ENCODE results near the gene GALNT18. TPM values are rescaled to one million over a fixed set of nuclear protein-coding genes. Genes with fewer than 3 reads are reported as not detected.

Gene GALNT18
- total and polyA plus RNA-seq, 2 donors (not counting 3 experiments of a cell fraction or from before 2014, with no cell fraction given) = 0.17 to 0.18 TPM

GRCh38 chr11:11670574-11670973 lies 48.8 kb upstream of the GALNT18 start:
- dilution Hi-C loops (cut with MboI; ENCODE audit: extremely low pct_ligation_motif_present, low sequenced_read_pairs) = no loop called here
- BruUV-seq (replicated peaks) = no TSS peak

More at GRCh38 chr11:11670574-11670973, 48.8 kb upstream of the GALNT18 start:
- Histone ChIP-seq H3K9ac (replicated peaks; ENCODE audit: extremely low read depth, insufficient read depth, low read length) (no peak overlapping the region), H2AFZ (ENCODE audit: low read depth, low read length) (no peak overlapping the region), H3K9me3 (replicated peaks; ENCODE audit: control insufficient read depth, insufficient read depth, low read length) (no peaks in the 10 kb centered on the region), H4K20me1 (replicated peaks; ENCODE audit: control insufficient read depth, extremely low read depth, insufficient read depth, low read length) (no peaks in the 10 kb centered on the region), H3K79me2 (ENCODE audit: control insufficient read depth, insufficient read depth, low read length) (no peaks in the 10 kb centered on the region), H3K4me1 (ENCODE audit: control insufficient read depth, extremely low read depth, insufficient read depth, low read length) (no peaks in the 10 kb centered on the region), H3K36me3 (ENCODE audit: control insufficient read depth in 2 of 2, extremely low read depth in 1 of 2, insufficient read depth in 2 of 2, low read length in 2 of 2) (no peaks in the 10 kb centered on the region), H3K9me1 (replicated peaks; ENCODE audit: control insufficient read depth, extremely low read depth, insufficient read depth, low read length) (no peaks in the 10 kb centered on the region), H3K27me3 (ENCODE audit: control insufficient read depth in 2 of 2, insufficient read depth in 2 of 2, low read length in 2 of 2) (peaks cover 0 to 2% of the 10 kb centered on the region in 2 experiments), H3K4me2 (ENCODE audit: insufficient read depth, low read length) (no peak overlapping the region), H3K27ac (ENCODE audit: insufficient read depth, low read depth, low read length) (no peak overlapping the region), H3K4me3 (replicated peaks in 1 of 3; ENCODE audit: insufficient read depth in 1 of 3, low read depth in 1 of 3, low read length in 3 of 3) (no peak overlapping the region)
- FAIRE-seq (no peak), DNase-seq (ENCODE audit: low read depth, low spot score) (no peak)
- CTCF ChIA-PET = interaction anchor here (1.0 kb wide), 1 partner anchor 9 kb away, joined by 3 read pairs; no protein-coding TSS in a partner anchor
- no peak for TF ChIP-seq GATA2 (IDR thresholded peaks at IDR 0.05; ENCODE audit: insufficient read depth, insufficient read length, low read depth, low read length)
- TF ChIP-seq, protein P1, sequence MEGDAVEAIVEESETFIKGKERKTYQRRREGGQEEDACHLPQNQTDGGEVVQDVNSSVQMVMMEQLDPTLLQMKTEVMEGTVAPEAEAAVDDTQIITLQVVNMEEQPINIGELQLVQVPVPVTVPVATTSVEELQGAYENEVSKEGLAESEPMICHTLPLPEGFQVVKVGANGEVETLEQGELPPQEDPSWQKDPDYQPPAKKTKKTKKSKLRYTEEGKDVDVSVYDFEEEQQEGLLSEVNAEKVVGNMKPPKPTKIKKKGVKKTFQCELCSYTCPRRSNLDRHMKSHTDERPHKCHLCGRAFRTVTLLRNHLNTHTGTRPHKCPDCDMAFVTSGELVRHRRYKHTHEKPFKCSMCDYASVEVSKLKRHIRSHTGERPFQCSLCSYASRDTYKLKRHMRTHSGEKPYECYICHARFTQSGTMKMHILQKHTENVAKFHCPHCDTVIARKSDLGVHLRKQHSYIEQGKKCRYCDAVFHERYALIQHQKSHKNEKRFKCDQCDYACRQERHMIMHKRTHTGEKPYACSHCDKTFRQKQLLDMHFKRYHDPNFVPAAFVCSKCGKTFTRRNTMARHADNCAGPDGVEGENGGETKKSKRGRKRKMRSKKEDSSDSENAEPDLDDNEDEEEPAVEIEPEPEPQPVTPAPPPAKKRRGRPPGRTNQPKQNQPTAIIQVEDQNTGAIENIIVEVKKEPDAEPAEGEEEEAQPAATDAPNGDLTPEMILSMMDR (IDR thresholded peaks at IDR 0.05; ENCODE audit: extremely low read depth in 1 of 2, insufficient read depth in 1 of 2, low read depth in 1 of 2, low read length in 2 of 2) = no peak
- no peak for TF ChIP-seq FOS (IDR thresholded peaks at IDR 0.05; ENCODE audit: borderline replicate concordance, insufficient read depth, low read length)
- TF ChIP-seq MYC (IDR thresholded peaks at IDR 0.05; ENCODE audit: low read depth, low read length) = no peak
- TF ChIP-seq EZH2 (IDR thresholded peaks at IDR 0.05; ENCODE audit: borderline replicate concordance, low read depth, low read length, severe bottlenecking) = no peak
- TF ChIP-seq MAX (IDR thresholded peaks at IDR 0.05; ENCODE audit: insufficient read depth, insufficient read length) = no peak
- TF ChIP-seq POLR2A (IDR thresholded peaks at IDR 0.05; ENCODE audit: low read depth, low read length) = no peak
- no peak for TF ChIP-seq JUN (IDR thresholded peaks at IDR 0.05; ENCODE audit: borderline replicate concordance, insufficient read depth, insufficient read length, low read depth)
- TF ChIP-seq POLR2AphosphoS5 (IDR thresholded peaks at IDR 0.05; ENCODE audit: insufficient read depth, low read depth, low read length) = no peak
- intact Hi-C loops (cut with micrococcal nuclease) = no loop called here
- POLR2A ChIA-PET = no interaction called here

Measured in endothelial cell of umbilical vein (primary cell).